GM12892 (cell line): ENCODE measurements around the gene TPRX1.

ENCODE experiments used
- POLR2A ChIP-seq: IDR thresholded peaks from 2 replicates; pipeline ENCODE4 v1.6.1; 2011; ENCODE audit warnings: low read depth, low read length, control low read depth
- POLR2AphosphoS5 ChIP-seq: IDR thresholded peaks from 2 replicates; pipeline ENCODE4 v1.6.1; 2011; ENCODE audit warnings: low read depth, low read length, control low read depth

- no peak for TF ChIP-seq POLR2A
- TF ChIP-seq POLR2AphosphoS5: no peak
Observed at GRCh38 chr19:47839411-47839810, 35.1 kb upstream of the TPRX1 start.
